DOHH2 (cell line): ENCODE results near the gene KIF19.

Source experiments
- EZH2phosphoT487 ChIP-seq: fragments of 200-600 bp; sonication (generic); IDR thresholded peaks from 2 replicates; pipeline ENCODE4 v1.6.1; 2017; ENCODE audit warnings: borderline replicate concordance, mild to moderate bottlenecking, antibody characterized with exemption, low read length, moderate library complexity, mixed read lengths
- TF ChIP-seq, protein P1 (sequence below): fragments of 200-600 bp; sonication (generic); IDR thresholded peaks from one replicate; pipeline ENCODE4 v1.5.1; 2014; ENCODE audit warnings: antibody characterized with exemption, mild to moderate bottlenecking, low read depth, low read length; ENCODE audit not compliant: poor library complexity, severe bottlenecking

DNA sequence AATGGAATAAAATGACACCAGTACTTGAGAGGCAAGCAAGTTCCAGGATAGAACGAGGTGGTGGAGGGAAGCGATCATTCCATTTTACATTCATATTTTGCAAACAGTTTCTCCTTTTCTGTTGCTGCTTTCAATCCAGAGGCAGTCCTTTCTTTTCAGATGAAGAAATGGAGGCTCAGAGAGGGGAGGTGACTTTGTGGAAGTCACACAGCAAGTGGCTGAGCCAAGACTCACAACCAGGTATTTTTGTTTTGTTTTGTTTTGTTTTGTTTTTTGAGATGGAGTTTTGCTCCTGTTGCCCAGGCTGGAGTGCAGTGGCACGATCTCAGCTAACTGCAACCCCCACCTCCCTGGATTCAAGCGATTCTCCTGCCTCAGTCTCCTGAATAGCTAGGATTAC, 70.5 kb downstream of the KIF19 start:
- TF ChIP-seq, protein P1, sequence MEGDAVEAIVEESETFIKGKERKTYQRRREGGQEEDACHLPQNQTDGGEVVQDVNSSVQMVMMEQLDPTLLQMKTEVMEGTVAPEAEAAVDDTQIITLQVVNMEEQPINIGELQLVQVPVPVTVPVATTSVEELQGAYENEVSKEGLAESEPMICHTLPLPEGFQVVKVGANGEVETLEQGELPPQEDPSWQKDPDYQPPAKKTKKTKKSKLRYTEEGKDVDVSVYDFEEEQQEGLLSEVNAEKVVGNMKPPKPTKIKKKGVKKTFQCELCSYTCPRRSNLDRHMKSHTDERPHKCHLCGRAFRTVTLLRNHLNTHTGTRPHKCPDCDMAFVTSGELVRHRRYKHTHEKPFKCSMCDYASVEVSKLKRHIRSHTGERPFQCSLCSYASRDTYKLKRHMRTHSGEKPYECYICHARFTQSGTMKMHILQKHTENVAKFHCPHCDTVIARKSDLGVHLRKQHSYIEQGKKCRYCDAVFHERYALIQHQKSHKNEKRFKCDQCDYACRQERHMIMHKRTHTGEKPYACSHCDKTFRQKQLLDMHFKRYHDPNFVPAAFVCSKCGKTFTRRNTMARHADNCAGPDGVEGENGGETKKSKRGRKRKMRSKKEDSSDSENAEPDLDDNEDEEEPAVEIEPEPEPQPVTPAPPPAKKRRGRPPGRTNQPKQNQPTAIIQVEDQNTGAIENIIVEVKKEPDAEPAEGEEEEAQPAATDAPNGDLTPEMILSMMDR, result no peak
- TF ChIP-seq EZH2phosphoT487, result no peak
